DND-41 (cell line): ENCODE data around the gene SH3TC1.

Experiments
- ATAC-seq: fragments of 200-7000 bp; cut with Tn5 transposase; 3 replicates; pipeline ENCODE4 v1.9.1; 2021; ENCODE audit warnings: low read depth; ENCODE audit not compliant: insufficient read depth
- DNase-seq: peaks from one replicate; pipeline ENCODE4 v3.0.0-alpha.2; 2020
- H2AFZ ChIP-seq: 2 replicates; pipeline ENCODE4 v1.6.0; 2012; ENCODE audit warnings: low read depth, low read length
- H3K27ac ChIP-seq: 2 replicates; pipeline ENCODE4 v1.5.1; 2012; ENCODE audit warnings: low read length, inconsistent platforms
- H3K27me3 ChIP-seq: fragments of 200-600 bp; sonication (generic); 2 replicates; pipeline ENCODE4 v1.6.0; 2012; ENCODE audit warnings: low read length, mild to moderate bottlenecking, inconsistent platforms; ENCODE audit not compliant: insufficient read depth, poor library complexity
- H3K36me3 ChIP-seq: 2 replicates; pipeline ENCODE4 v1.5.1; 2012; ENCODE audit warnings: low read length, inconsistent platforms; ENCODE audit not compliant: insufficient read depth
- H3K4me1 ChIP-seq: 2 replicates; pipeline ENCODE4 v1.5.1; 2012; ENCODE audit warnings: mild to moderate bottlenecking, low read length; ENCODE audit not compliant: insufficient read depth
- H3K4me2 ChIP-seq: 2 replicates; pipeline ENCODE4 v1.6.0; 2012; ENCODE audit warnings: mild to moderate bottlenecking, moderate library complexity, low read length, inconsistent platforms; ENCODE audit not compliant: insufficient read depth
- H3K4me3 ChIP-seq, 2 experiments: fragments of 200-600 bp in 1 of 2; shearing (Covaris generic) in 1 of 2; 2 replicates each; pipeline ENCODE4 v1.5.1; 2012 to 2016; ENCODE audit warnings: inconsistent platforms in 2 of 2, low read length in 2 of 2, mild to moderate bottlenecking in 2 of 2, low read depth in 1 of 2, moderate library complexity in 1 of 2
- H3K79me2 ChIP-seq: 2 replicates; pipeline ENCODE4 v1.6.0; 2012; ENCODE audit warnings: low read length, inconsistent platforms; ENCODE audit not compliant: insufficient read depth
- H3K9ac ChIP-seq: 2 replicates; pipeline ENCODE4 v1.6.0; 2012; ENCODE audit warnings: low read depth, mild to moderate bottlenecking, inconsistent platforms, low read length, moderate library complexity
- H3K9me3 ChIP-seq: 2 replicates; pipeline ENCODE4 v1.5.1; 2012; ENCODE audit warnings: low read length, moderate library complexity, mild to moderate bottlenecking, inconsistent platforms; ENCODE audit not compliant: insufficient read depth, severe bottlenecking
- H4K20me1 ChIP-seq: 2 replicates; pipeline ENCODE4 v1.6.0; 2012; ENCODE audit warnings: low read length; ENCODE audit not compliant: insufficient read depth
- EZH2 ChIP-seq: IDR thresholded peaks from 3 replicates; pipeline ENCODE4 v1.6.1; 2012; ENCODE audit warnings: borderline replicate concordance, low read depth, mild to moderate bottlenecking, moderate library complexity, low read length, inconsistent platforms; ENCODE audit not compliant: severe bottlenecking
- TF ChIP-seq, protein P1 (sequence below): IDR thresholded peaks from 2 replicates; pipeline ENCODE4 v1.5.1; 2012; ENCODE audit warnings: borderline replicate concordance, low read length, moderate library complexity, mild to moderate bottlenecking; ENCODE audit not compliant: poor library complexity, severe bottlenecking; ENCODE audit errors: extremely low read depth

SH3TC1 gene

DNA sequence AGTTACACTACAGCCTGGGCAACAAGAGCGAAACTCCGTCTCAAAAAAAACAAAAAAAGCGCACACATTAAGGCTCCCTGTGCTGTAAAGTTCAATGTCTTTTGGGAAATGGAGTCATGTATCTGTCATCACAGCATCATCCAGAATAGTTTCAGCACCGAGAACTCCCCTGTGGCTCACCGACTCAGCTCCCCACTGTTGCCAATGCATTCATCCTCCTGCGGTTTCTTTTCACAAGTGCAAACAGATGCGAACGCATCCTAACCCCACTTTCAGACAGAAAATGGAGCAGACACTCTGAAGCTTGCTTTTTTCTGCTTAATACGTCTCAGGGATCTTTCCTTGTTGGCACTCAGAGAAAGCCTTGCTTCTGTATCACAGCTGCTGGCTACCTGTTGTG lies 13.8 kb upstream of the SH3TC1 start:
- TF ChIP-seq EZH2: no peak
- TF ChIP-seq, protein P1, sequence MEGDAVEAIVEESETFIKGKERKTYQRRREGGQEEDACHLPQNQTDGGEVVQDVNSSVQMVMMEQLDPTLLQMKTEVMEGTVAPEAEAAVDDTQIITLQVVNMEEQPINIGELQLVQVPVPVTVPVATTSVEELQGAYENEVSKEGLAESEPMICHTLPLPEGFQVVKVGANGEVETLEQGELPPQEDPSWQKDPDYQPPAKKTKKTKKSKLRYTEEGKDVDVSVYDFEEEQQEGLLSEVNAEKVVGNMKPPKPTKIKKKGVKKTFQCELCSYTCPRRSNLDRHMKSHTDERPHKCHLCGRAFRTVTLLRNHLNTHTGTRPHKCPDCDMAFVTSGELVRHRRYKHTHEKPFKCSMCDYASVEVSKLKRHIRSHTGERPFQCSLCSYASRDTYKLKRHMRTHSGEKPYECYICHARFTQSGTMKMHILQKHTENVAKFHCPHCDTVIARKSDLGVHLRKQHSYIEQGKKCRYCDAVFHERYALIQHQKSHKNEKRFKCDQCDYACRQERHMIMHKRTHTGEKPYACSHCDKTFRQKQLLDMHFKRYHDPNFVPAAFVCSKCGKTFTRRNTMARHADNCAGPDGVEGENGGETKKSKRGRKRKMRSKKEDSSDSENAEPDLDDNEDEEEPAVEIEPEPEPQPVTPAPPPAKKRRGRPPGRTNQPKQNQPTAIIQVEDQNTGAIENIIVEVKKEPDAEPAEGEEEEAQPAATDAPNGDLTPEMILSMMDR: no peak
- H4K20me1 ChIP-seq: peaks cover 3% of the 10 kb centered on the region; the same call in 1 of the 2 replicates
- H3K36me3 ChIP-seq: no peaks in the 10 kb centered on the region
- H3K4me2 ChIP-seq: no peak overlapping the region
- H3K4me1 ChIP-seq: no peaks in the 10 kb centered on the region
- no peaks in the 10 kb centered on the region for H3K27me3 ChIP-seq
- H3K9ac ChIP-seq: no peak overlapping the region
- DNase-seq (no peak), ATAC-seq (no peak)
- H3K9me3 ChIP-seq: no peaks in the 10 kb centered on the region
- H2AFZ ChIP-seq: no peak overlapping the region
- H3K79me2 ChIP-seq: no peaks in the 10 kb centered on the region
- H3K27ac ChIP-seq: no peak overlapping the region
- no peak overlapping the region for H3K4me3 ChIP-seq

DNA sequence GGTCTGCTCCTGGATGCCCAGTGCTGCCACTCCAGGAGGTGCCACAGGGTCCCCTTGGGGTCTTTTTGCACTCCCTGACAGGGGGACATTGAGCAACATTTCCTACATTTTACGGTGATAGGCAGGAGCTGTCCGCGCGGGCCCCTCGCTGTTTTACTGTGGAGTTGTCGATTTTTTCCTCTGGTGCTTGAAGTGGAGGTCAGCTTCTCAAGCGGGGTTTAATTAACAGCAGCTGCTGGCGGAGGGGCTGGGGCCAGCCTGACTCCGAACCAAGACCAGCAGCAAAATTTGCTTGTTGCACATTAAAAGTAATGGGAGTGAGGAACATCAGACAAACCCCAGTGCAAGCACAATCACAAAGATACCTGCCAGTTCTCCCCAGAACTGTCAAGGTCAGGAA lies 13.2 kb upstream of the SH3TC1 start:
- no peaks in the 10 kb centered on the region for H3K79me2 ChIP-seq
- TF ChIP-seq, protein P1: no peak
- TF ChIP-seq EZH2: no peak
- H2AFZ ChIP-seq: no peak overlapping the region
- no peak overlapping the region for H3K27ac ChIP-seq
- no peaks in the 10 kb centered on the region for H3K36me3 ChIP-seq
- peaks cover 3% of the 10 kb centered on the region; the same call in 1 of the 2 replicates for H4K20me1 ChIP-seq
- no peak for DNase-seq
- H3K4me3 ChIP-seq: no peak overlapping the region
- H3K9me3 ChIP-seq: no peaks in the 10 kb centered on the region
- no peaks in the 10 kb centered on the region for H3K27me3 ChIP-seq
- no peak for ATAC-seq
- H3K4me1 ChIP-seq: no peaks in the 10 kb centered on the region
- H3K9ac ChIP-seq: no peak overlapping the region
- no peak overlapping the region for H3K4me2 ChIP-seq

DNA sequence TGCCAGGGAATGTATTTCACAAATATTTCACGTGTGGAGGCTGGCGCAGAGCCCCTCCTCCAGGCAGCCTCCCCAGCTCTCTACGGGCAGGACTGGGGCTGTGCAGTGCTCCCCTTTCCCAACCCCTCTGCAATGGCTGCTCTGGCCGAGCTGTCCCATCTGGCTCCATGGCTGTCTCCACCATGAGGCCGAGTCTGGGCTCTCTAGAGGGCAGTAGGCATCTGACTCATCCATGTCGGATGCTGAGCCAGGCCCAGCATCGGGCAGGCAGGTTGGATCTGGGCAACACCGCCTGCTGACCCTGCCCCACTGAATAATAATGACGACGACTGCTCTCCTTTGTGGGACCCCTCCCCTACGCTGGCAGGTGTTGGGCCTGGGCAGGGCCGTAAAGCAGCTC lies 11.0 kb upstream of the SH3TC1 start:
- no peak for ATAC-seq
- Histone ChIP-seq H2AFZ (no peak overlapping the region), H3K9me3 (no peaks in the 10 kb centered on the region), H3K4me1 (no peaks in the 10 kb centered on the region), H3K27ac (no peak overlapping the region), H3K4me3 (no peak overlapping the region), H3K9ac (no peak overlapping the region), H3K27me3 (no peaks in the 10 kb centered on the region), H3K4me2 (no peak overlapping the region), H3K79me2 (no peaks in the 10 kb centered on the region), H4K20me1 (no peaks in the 10 kb centered on the region), H3K36me3 (no peaks in the 10 kb centered on the region)
- no peak for DNase-seq
- TF ChIP-seq, protein P1: no peak
- TF ChIP-seq EZH2: no peak
